Glutamatergic neuron (in vitro differentiated cells): ENCODE data around the gene EIF4EBP3. TPM values are rescaled to one million over a fixed set of nuclear protein-coding genes. Genes with fewer than 3 reads are reported as not detected.

Experiments
- DNase-seq: peaks from one replicate; pipeline ENCODE4 v3.0.0; 2022
- H3K27ac Mint-ChIP-seq: one replicate; pipeline ENCODE4 v1.8.0; 2020; ENCODE audit warnings: mild to moderate bottlenecking, mixed read lengths, inconsistent platforms; ENCODE audit not compliant: unreplicated experiment
- H3K27me3 Mint-ChIP-seq: one replicate; pipeline ENCODE4 v1.8.0; 2020; ENCODE audit warnings: mild to moderate bottlenecking, moderate library complexity, mixed read lengths, inconsistent platforms; ENCODE audit not compliant: unreplicated experiment
- H3K36me3 Mint-ChIP-seq: one replicate; pipeline ENCODE4 v1.8.0; 2020; ENCODE audit warnings: mild to moderate bottlenecking, mixed read lengths, inconsistent platforms; ENCODE audit not compliant: unreplicated experiment
- H3K4me1 Mint-ChIP-seq: one replicate; pipeline ENCODE4 v1.8.0; 2020; ENCODE audit warnings: mild to moderate bottlenecking, low read depth, mixed read lengths, inconsistent platforms; ENCODE audit not compliant: unreplicated experiment
- H3K4me3 Mint-ChIP-seq: one replicate; pipeline ENCODE4 v1.8.0; 2020; ENCODE audit warnings: mild to moderate bottlenecking, mixed read lengths, inconsistent platforms; ENCODE audit not compliant: unreplicated experiment
- H3K9me3 Mint-ChIP-seq: one replicate; pipeline ENCODE4 v1.8.0; 2020; ENCODE audit warnings: mild to moderate bottlenecking, moderate library complexity, mixed read lengths, inconsistent platforms; ENCODE audit not compliant: unreplicated experiment
- CTCF ChIP-seq: fragments of 200-600 bp; sonication (generic); IDR thresholded peaks from one replicate; pipeline ENCODE4 v1.5.0; 2021; ENCODE audit not compliant: partially characterized antibody, unreplicated experiment
- total RNA-seq: library from RNA; stranded (reverse); fragmentation: NEBNext Ultra II Directional; extraction: Animal tissue kit (Norgen Biotek cat#: 25700); gene quantifications from one replicate; pipeline ENCODE4 v1.2.1, GENCODE V29; 2021; ENCODE audit not compliant: unreplicated experiment

Gene EIF4EBP3
- total RNA-seq, 1 donor from 2014 or later = 7.0 TPM

GRCh38 chr5:140513124-140513523 is 34.3 kb upstream of the EIF4EBP3 start:
- no peaks in the 10 kb centered on the region for H3K4me1 Mint-ChIP-seq
- no peaks in the 10 kb centered on the region for H3K27me3 Mint-ChIP-seq
- no peak overlapping the region for H3K4me3 Mint-ChIP-seq
- H3K27ac Mint-ChIP-seq = no peak overlapping the region
- no peak for DNase-seq
- no peak for TF ChIP-seq CTCF
- peaks cover 4% of the 10 kb centered on the region for H3K9me3 Mint-ChIP-seq
- peaks cover 4% of the 10 kb centered on the region for H3K36me3 Mint-ChIP-seq

GRCh38 chr5:140524003-140524402 is 23.5 kb upstream of the EIF4EBP3 start:
- no peak for DNase-seq
- no peak for TF ChIP-seq CTCF

DNA sequence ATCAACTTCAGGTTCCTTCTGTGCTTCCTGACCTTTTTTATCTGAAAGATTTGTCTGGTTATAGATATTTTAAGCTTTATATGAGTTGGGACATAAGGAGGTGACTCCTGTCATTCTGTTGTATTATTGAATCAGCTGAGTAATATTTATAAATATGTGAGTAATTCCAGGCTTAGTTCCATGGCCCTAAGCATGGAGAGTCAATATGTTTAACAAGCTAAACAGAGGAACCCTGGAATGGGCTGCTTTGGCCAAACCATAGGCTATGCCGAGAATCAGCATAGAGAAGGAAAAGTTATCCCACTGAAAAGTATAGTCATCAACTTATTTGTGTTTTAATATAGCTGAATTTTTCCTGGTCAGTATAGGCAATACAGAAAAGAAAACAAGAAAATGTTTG is 7.2 kb upstream of the EIF4EBP3 start:
- DNase-seq = no peak
- Mint-ChIP-seq H3K9me3 (peaks cover 2% of the 10 kb centered on the region), H3K36me3 (no peaks in the 10 kb centered on the region), H3K4me3 (no peak overlapping the region), H3K4me1 (no peaks in the 10 kb centered on the region), H3K27ac (no peak overlapping the region), H3K27me3 (peaks cover 2% of the 10 kb centered on the region)
- no peak for TF ChIP-seq CTCF

More at GRCh38 chr5:140524003-140524402, 23.5 kb upstream of the EIF4EBP3 start:
- Mint-ChIP-seq H3K9me3 (no peaks in the 10 kb centered on the region), H3K27ac (no peak overlapping the region), H3K36me3 (no peaks in the 10 kb centered on the region), H3K4me3 (no peak overlapping the region), H3K27me3 (peaks cover 5% of the 10 kb centered on the region), H3K4me1 (no peaks in the 10 kb centered on the region)

DNA sequence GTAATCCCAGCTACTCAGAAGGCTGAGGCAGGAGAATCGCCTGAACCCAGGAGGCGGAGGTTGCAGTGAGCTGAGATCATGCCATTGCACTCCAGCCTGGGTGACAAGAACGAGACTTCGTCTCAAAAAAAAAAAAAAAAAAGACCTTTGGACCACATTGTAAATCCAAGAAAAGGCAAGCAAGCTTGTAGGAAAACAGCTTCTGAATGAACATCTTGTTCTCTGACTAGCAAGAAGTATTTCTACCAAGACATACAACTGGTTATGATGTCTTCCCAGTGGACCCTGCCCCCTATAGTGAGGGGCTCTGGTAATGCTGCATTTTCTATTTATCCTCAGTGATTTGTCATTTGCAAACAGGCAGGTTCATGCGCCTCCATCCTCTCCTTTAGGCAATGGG is 4.5 kb upstream of the EIF4EBP3 start:
- TF ChIP-seq CTCF = no peak
- H3K9me3 Mint-ChIP-seq = peaks cover 6% of the 10 kb centered on the region
- H3K4me3 Mint-ChIP-seq = no peak overlapping the region
- no peak overlapping the region for H3K27ac Mint-ChIP-seq
- H3K27me3 Mint-ChIP-seq = peaks cover 3% of the 10 kb centered on the region
- no peak for DNase-seq
- peaks cover 3% of the 10 kb centered on the region for H3K4me1 Mint-ChIP-seq
- no peaks in the 10 kb centered on the region for H3K36me3 Mint-ChIP-seq

DNA sequence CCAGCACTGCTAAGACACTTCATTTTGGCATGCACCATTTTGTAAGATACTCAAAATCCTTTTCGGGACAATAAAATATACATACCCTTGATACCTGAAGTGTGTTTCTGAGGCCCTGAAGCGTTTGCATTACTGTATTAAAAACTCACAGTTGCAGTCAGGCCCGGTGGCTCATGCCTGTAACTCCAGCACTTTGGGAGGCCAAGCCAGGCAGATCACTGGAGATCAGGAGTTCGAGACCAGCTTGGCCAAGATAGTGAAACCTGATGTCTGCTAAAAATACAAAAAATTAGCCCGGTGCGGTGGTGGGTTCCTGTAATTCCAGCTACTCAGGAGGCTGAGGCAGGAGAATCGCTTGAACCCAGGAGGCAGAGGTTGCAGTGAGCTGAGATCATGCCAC is 2.5 kb upstream of the EIF4EBP3 start:
- Mint-ChIP-seq H3K4me3 (no peak overlapping the region), H3K36me3 (no peaks in the 10 kb centered on the region), H3K27ac (no peak overlapping the region), H3K27me3 (peaks cover 6% of the 10 kb centered on the region), H3K9me3 (peaks cover 9% of the 10 kb centered on the region), H3K4me1 (peaks cover 6% of the 10 kb centered on the region)
- no peak for DNase-seq
- TF ChIP-seq CTCF = no peak
